Left cardiac atrium (tissue), 4 donors: ENCODE data around the gene HLA-E. TPM values are rescaled to one million over a fixed set of nuclear protein-coding genes. Genes with fewer than 3 reads are reported as not detected.
"Not testable (repeated sequence)": the region's sequence is repeated elsewhere in the genome, so short reads cannot be mapped to it uniquely, and the experiment has no call there.

Experiments used
- ATAC-seq, 2 donors: fragments of 200-7000 bp; cut with Tn5 transposase; one replicate each; pipeline ENCODE4 v1.9.1; 2020; ENCODE audit warnings: mild to moderate bottlenecking in 2 of 2, moderate library complexity in 2 of 2
- DNase-seq: peaks from one replicate; pipeline ENCODE4 v3.0.0-alpha.2; 2020
- intact Hi-C, 2 donors: fragments of 100-400 bp; cut with DNase I; formaldehyde crosslinking; loops; one replicate each; pipeline versions ENCODE4 v1.14.1 to v1.15.1; 2022 to 2023
- total RNA-seq, 2 donors: library from RNA; stranded (reverse); fragmentation: NEBNext Ultra II Directional; extraction: Animal tissue kit (Norgen Biotek cat#: 25700); gene quantifications; one replicate each; pipeline ENCODE4 v1.2.1, GENCODE V29; 2021
- donor health status: DM: no; HTN: yes; CAD: no.
- donor health status: DM: no; HTN: yes; CAD: no; lungs with severe emphysema.
- donor health status: DM: yes; HTN: yes; CAD: no.
- donor health status: Dilated cardiomyopathy.

Gene HLA-E
- total RNA-seq, 2 donors from 2014 or later, result 210 to 242 TPM

GRCh38 chr6:30470968-30471367, 18.3 kb upstream of the HLA-E start:
- DNase-seq (no peak), ATAC-seq (no peak)
- intact Hi-C loops, result no loop called here

DNA sequence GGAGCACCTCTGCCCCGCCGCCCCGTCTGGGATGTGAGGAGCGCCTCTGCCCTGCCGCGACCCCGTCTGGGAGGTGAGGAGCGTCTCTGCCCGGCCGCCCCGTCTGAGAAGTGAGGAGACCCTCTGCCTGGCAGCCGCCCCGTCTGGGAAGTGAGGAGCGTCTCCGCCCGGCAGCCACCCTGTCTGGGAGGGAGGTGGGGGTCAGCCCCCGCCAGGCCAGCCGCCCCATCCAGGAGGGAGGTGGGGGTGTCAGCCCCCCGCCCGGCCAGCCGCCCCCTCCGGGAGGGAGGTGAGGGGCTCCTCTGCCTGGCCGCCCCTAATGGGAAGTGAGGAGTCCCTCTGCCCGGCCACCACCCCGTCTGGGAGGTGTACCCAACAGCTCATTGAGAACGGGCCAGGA, 14.2 kb upstream of the HLA-E start:
- intact Hi-C loops, ATAC-seq, DNase-seq: not testable (repeated sequence)

GRCh38 chr6:30480536-30481156, 8.7 kb upstream of the HLA-E start:
- intact Hi-C loops, result loop anchor here in 1 of 2 donors (5.0 to 10.0 kb wide), 2 partner anchors 117 to 194 kb away; partner anchors contain the start of gene DHX16
- ATAC-seq (no peak), DNase-seq (no peak)

DNA sequence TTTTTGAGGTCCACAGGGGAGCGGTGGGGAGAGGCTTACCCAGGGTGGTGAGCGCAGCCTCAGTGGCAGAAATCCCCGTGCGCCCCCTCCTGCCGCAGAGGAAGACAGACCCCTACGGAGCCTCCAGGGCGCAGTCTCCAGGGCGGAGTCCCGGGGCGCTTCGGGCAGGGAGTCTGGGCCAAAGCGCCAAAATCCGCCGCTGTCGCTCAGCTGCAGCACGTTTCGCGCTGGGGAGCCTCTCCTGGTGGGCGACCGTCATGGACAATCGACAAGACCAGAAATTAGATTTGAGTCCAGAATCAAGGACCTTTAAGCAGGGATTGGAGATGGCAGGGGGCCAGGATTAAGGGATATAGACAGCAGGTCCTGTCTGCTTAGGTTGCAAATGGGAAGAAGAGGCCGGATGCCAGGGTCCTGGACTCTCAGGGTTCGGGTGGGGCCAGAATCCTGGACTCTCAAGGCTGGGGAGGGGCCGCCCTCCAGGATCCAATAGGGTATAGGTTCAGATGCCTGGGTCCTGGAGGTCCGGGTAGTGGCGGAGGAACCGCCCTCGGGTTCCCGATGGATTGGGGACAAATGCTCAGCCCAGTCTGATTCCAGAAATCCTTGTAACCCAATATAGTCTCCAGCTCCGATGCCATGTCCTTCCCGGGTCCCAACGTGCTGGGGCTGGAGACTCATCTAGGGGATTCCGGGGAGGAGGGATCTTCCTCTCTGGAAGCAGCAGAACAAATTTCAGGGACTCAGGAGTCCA, 7.9 kb upstream of the HLA-E start:
- ATAC-seq (peak in 1 of 2 donors; percentile 28), DNase-seq (no peak)
- intact Hi-C loops, result loop anchor here in 1 of 2 donors (5.0 to 10.0 kb wide), 2 partner anchors 116 to 193 kb away; partner anchors contain the start of gene DHX16

GRCh38 chr6:30481965-30482644, 7.2 kb upstream of the HLA-E start:
- ATAC-seq, result peak; percentile 96 to 97
- intact Hi-C loops, result loop anchor here in 1 of 2 donors (2.0 to 10.0 kb wide), 3 partner anchors 63 to 193 kb away; partner anchors contain the start of gene DHX16
- peak; percentile 84 for DNase-seq

DNA sequence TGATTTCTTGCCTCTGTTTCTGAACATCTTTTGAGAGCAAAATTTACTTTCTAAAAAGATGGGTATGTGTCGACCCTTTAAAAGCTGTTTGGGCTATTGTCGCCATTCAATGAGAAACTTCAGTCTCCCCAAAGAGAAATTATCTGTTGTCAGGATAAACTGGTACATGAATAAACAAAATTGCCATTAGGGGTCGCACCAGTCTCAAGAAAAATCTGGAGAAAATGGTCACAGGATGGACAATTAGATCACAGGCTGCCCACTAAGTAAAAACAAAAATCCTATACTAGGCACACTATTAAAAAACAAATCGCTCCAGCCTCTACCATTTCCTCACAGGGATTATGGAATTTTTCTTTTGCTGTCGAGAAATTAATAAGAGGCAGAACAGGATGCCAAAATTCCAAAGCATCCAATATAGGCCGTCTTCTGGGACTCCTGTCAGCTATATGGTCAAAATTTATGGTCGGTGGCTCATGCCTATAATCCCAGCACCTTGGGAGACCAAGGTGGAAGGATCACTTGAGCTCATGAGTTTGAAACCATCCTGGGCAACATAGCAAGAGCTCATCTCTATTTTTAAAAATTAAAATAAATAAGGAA, 5.5 kb upstream of the HLA-E start:
- DNase-seq (no peak), ATAC-seq (peak in 1 of 2 donors; percentile 38)
- intact Hi-C loops, result loop anchor here in 1 of 2 donors (2.0 to 10.0 kb wide), 3 partner anchors 61 to 191 kb away; partner anchors contain the start of gene DHX16

GRCh38 chr6:30485236-30485635, 4.1 kb upstream of the HLA-E start:
- ATAC-seq, result no peak
- intact Hi-C loops, result loop anchor here in 1 of 2 donors (10.0 kb wide), 1 partner anchor 190 kb away; the partner anchor contains the start of gene DHX16

DNA sequence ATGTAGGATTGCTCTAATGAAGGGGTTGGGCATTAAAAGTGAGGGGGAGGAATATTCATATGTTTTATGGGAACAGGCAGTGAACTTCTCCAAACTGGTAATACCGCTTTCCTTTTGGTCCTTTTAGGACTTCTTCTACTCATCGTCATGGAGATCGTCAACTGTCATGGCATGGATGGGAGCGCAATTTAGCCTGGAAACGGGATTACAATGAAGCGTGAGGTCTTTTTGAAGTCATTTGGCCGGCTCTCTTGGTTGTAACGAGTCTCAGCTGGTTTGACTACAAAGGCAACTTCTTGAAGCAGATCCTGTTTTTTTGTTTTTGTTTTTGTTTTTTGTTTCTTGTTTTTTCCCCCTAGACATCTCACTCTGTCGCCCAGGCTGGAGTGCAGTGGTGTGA, 1.4 kb upstream of the HLA-E start:
- DNase-seq (no peak), ATAC-seq (no peak)
- intact Hi-C loops, result loop anchor here in 1 of 2 donors (10.0 kb wide), 1 partner anchor 187 kb away; the partner anchor contains the start of gene DHX16

More at GRCh38 chr6:30485236-30485635, 4.1 kb upstream of the HLA-E start:
- DNase-seq, result no peak

GRCh38 chr6:30488697-30489080, 620 bp upstream of the HLA-E start:
- ATAC-seq, DNase-seq: not testable (repeated sequence)
- intact Hi-C loops, result loop anchor here in 1 of 2 donors (10.0 kb wide), 1 partner anchor 186 kb away; the partner anchor contains the start of gene DHX16

DNA sequence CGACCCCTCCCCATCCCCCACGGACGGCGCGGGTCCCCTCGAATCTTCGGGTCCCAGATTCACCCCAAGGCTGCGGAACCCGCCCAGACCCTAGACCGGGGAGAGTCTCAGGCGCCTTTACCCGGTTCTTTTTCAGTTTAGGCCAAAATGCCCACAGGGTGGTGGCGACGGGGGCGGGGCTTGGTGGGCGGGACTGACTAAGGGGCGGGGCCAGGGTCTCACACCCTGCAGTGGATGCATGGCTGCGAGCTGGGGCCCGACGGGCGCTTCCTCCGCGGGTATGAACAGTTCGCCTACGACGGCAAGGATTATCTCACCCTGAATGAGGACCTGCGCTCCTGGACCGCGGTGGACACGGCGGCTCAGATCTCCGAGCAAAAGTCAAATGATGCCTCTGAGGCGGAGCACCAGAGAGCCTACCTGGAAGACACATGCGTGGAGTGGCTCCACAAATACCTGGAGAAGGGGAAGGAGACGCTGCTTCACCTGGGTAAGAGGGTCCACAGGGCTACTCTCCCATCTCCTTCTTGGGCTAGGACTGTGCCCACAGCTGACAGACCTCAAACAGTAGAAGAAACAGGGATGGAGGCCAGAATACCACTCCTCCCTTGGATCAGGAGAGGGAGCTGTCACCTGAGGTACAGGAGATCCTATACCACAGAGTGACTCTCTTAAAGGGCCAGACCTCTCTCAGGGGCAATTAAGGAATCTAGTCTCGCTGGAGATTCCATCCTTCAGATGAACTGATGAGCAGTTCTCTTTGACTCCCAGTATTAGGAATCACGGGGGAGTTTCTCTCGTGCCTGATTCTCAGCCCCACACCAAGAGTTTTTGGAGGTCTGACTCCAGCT, 942 bp downstream of the HLA-E start:
- DNase-seq (peak; percentile 76), ATAC-seq (peak; percentile 87 to 90)
- intact Hi-C loops, result loop anchor here in 1 of 2 donors (5.0 kb wide), 1 partner anchor 42 kb away; no protein-coding TSS in a partner anchor

DNA sequence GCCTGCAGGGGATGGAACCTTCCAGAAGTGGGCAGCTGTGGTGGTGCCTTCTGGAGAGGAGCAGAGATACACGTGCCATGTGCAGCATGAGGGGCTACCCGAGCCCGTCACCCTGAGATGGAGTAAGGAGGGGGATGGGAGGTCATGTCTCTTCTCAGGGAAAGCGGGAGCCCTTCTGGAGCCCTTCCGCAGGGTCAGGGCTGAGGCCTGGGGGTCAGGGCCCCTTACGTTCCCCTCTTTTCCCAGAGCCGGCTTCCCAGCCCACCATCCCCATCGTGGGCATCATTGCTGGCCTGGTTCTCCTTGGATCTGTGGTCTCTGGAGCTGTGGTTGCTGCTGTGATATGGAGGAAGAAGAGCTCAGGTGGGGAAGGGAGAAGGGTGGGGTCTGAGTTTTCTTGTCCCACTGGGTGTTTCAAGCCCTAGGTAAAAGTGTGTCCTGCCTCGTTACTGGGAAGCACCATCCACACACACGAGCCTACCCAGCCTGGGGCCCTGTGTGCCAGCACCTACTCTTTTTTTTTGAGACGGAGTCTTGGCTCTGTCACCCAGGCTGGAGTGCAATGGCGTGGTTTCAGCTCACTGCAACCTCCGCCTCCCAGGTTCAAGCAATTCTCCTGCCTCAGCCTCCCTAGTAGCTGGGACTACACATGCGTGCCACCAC, 2.1 kb downstream of the HLA-E start:
- intact Hi-C loops, result loop anchor here in 1 of 2 donors (5.0 kb wide), 1 partner anchor 41 kb away; no protein-coding TSS in a partner anchor
- ATAC-seq, DNase-seq: not testable (repeated sequence)

- intact Hi-C loops, result loop anchor here in 1 of 2 donors (5.0 kb wide), 1 partner anchor 40 kb away; no protein-coding TSS in a partner anchor
- no peak for DNase-seq
- no peak for ATAC-seq
Observed at GRCh38 chr6:30491991-30492952, 3.0 kb downstream of the HLA-E start.

DNA sequence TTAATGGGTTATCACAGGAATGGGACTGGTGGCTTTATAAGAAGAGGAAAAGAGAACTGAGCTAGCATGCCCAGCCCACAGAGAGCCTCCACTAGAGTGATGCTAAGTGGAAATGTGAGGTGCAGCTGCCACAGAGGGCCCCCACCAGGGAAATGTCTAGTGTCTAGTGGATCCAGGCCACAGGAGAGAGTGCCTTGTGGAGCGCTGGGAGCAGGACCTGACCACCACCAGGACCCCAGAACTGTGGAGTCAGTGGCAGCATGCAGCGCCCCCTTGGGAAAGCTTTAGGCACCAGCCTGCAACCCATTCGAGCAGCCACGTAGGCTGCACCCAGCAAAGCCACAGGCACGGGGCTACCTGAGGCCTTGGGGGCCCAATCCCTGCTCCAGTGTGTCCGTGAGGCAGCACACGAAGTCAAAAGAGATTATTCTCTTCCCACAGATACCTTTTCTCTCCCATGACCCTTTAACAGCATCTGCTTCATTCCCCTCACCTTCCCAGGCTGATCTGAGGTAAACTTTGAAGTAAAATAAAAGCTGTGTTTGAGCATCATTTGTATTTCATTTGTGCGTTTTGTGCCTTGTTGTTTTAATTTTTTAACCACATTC, 4.4 kb downstream of the HLA-E start:
- DNase-seq (no peak), ATAC-seq (no peak)
- intact Hi-C loops, result loop anchor here in 1 of 2 donors (5.0 kb wide), 1 partner anchor 39 kb away; no protein-coding TSS in a partner anchor

- DNase-seq (no peak), ATAC-seq (no peak)
- intact Hi-C loops, result loop anchor here in 1 of 2 donors (5.0 kb wide), 1 partner anchor 38 kb away; no protein-coding TSS in a partner anchor
Observed at GRCh38 chr6:30494291-30494861, 5.1 kb downstream of the HLA-E start.

DNA sequence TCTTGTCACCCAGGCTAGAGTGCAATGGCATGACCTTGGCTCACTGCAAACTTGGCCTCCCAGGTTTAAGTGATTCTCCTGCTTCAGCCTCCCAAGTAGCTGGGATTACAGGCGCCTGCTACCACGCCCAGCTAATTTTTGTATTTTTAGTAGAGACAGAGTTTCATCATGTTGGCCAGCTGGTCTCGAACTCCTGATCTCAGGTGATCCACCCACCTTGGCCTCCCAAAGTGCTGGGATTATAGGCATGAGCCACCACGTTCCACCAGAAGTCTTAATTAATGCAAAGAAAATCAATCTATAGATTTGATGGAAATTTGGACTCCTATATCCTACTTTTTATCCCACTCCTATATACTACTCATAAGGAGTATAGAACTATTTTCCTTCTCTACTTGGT, 5.8 kb downstream of the HLA-E start:
- intact Hi-C loops, ATAC-seq, DNase-seq: not testable (repeated sequence)
